ENCODE measurements around the gene IQSEC3.

The IQSEC3 gene

GRCh38 chr12:163406-163986, 96.9 kb downstream of the IQSEC3 start:
- Mint-ChIP-seq H3K4me3 (no peak overlapping the region), H3K9me3 (ENCODE audit: low read depth) (no peaks in the 10 kb centered on the region), H3K36me3 (no peaks in the 10 kb centered on the region), H3K4me1 (ENCODE audit: low read depth) (peaks cover 2% of the 10 kb centered on the region), H3K27ac (no peak overlapping the region), H3K27me3 (peaks cover 2% of the 10 kb centered on the region)

GRCh38 chr12:164207-164606, 97.6 kb downstream of the IQSEC3 start:
- no peak overlapping the region for H3K4me3 Mint-ChIP-seq
- H3K9me3 Mint-ChIP-seq (ENCODE audit: low read depth): no peaks in the 10 kb centered on the region
- H3K27ac Mint-ChIP-seq: no peak overlapping the region
- peaks cover 2% of the 10 kb centered on the region for H3K27me3 Mint-ChIP-seq
- peaks cover 8% of the 10 kb centered on the region for H3K4me1 Mint-ChIP-seq (ENCODE audit: low read depth)
- H3K36me3 Mint-ChIP-seq: no peaks in the 10 kb centered on the region

DNA sequence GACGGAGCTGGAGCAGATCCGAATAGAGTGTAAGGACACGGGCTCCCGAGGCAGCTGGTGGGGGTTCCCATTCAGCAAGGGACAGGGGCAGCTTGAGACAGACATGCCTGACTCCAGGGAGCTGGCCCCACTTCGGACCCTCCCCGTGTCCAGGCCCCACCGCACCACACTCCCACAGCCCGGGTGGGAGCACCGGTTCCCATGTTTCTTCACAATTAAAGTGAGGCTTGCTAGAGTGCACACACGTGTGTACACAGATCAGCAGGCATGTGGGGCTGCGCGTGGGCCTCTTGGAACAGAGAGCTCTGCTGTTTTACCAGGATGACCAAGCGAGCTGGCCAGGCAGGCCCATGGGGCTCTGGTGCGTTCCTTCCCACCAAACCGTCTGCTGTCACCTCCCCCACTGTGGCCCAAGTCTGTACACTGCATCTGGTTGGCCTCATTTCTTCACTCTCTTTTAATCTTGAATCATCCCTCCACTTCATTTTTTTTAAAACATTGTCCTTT, 99.3 kb downstream of the IQSEC3 start:
- Mint-ChIP-seq H3K9me3 (ENCODE audit: low read depth) (no peaks in the 10 kb centered on the region), H3K27ac (no peak overlapping the region), H3K4me1 (ENCODE audit: low read depth) (peaks cover 16% of the 10 kb centered on the region), H3K4me3 (no peak overlapping the region), H3K36me3 (no peaks in the 10 kb centered on the region), H3K27me3 (peaks cover 2% of the 10 kb centered on the region)

DNA sequence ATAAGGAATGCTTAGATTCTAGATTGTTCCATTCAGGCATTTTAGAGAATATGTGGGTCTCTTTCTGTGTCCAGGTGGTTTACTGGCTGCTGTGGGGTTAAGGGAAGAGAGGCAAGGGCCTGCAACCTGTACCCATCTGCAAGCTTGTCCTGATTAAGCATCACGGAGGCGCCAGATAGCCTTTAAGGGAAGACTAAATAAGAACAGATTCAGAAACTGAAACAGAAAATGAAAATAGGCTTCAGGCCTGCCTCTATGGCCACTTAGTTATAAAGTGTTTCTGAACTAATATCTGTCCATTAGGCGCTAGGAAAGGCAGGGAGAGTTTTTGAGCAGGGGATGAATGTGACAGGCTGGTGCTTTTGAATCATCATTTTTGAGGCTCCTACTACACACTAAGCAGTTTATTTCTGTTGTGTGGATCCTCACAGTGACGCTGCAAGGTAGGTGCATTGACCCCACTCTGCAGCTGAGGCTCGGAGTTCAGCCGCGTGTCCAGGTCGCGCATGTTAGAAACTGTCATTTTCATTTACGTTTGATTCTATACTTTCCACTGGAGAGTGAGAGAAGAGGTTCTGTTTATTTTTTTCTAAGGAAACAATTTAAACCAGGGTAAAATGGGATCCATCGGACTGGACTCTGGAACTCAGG, 100.0 kb downstream of the IQSEC3 start:
- H3K36me3 Mint-ChIP-seq: no peaks in the 10 kb centered on the region
- H3K27me3 Mint-ChIP-seq: peaks cover 2% of the 10 kb centered on the region
- H3K27ac Mint-ChIP-seq: no peak overlapping the region
- H3K4me1 Mint-ChIP-seq (ENCODE audit: low read depth): peaks cover 16% of the 10 kb centered on the region
- no peak overlapping the region for H3K4me3 Mint-ChIP-seq
- H3K9me3 Mint-ChIP-seq (ENCODE audit: low read depth): no peaks in the 10 kb centered on the region

DNA sequence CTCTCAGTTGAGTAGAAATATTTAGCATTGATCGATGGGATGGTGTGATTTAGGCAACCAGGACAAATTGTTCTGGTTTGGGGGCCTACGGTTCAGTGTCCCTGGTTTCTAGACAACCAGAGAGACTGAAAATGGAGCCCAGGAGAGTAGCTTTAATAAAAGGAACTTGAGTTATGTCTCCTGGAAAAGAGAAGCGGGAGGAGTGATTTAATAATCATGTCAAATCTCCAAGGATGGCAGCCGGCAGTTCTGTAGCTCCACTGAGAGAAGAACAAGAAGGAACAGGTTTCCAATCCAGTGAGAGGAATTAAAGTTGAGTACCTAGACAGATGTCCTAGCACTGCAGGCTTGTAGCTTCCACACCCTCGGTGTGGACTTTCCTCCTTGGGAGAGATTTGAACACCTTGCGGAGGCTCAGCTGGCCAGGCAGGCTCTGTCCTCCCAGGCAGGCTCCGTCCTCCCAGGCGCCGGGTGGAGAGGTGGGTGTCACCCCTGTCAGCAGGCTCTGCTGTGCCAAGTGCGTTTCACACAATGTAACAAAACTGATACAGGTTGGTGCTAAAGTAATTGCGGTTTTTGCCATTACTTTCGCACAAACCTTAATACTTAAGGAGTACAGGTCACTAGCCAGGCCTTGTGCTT, 101.5 kb downstream of the IQSEC3 start:
- Mint-ChIP-seq H3K4me1 (ENCODE audit: low read depth) (peaks cover 16% of the 10 kb centered on the region), H3K27me3 (peaks cover 2% of the 10 kb centered on the region), H3K4me3 (no peak overlapping the region), H3K9me3 (ENCODE audit: low read depth) (no peaks in the 10 kb centered on the region), H3K36me3 (no peaks in the 10 kb centered on the region), H3K27ac (no peak overlapping the region)

GRCh38 chr12:168763-169525, 102.4 kb downstream of the IQSEC3 start:
- Mint-ChIP-seq H3K27ac (no peak overlapping the region), H3K9me3 (ENCODE audit: low read depth) (no peaks in the 10 kb centered on the region), H3K36me3 (no peaks in the 10 kb centered on the region), H3K27me3 (peaks cover 2% of the 10 kb centered on the region), H3K4me1 (ENCODE audit: low read depth) (peaks cover 16% of the 10 kb centered on the region), H3K4me3 (no peak overlapping the region)

GRCh38 chr12:169528-170370, 103.2 kb downstream of the IQSEC3 start:
- Mint-ChIP-seq H3K36me3 (no peaks in the 10 kb centered on the region), H3K27me3 (peaks cover 2% of the 10 kb centered on the region), H3K4me3 (no peak overlapping the region), H3K4me1 (ENCODE audit: low read depth) (peaks cover 16% of the 10 kb centered on the region), H3K27ac (no peak overlapping the region), H3K9me3 (ENCODE audit: low read depth) (no peaks in the 10 kb centered on the region)

- Mint-ChIP-seq H3K4me1 (ENCODE audit: low read depth) (peaks cover 16% of the 10 kb centered on the region), H3K9me3 (ENCODE audit: low read depth) (no peaks in the 10 kb centered on the region), H3K4me3 (no peak overlapping the region), H3K27ac (no peak overlapping the region), H3K36me3 (no peaks in the 10 kb centered on the region), H3K27me3 (peaks cover 2% of the 10 kb centered on the region)
Measured at GRCh38 chr12:170371-171225, 104.0 kb downstream of the IQSEC3 start.

DNA sequence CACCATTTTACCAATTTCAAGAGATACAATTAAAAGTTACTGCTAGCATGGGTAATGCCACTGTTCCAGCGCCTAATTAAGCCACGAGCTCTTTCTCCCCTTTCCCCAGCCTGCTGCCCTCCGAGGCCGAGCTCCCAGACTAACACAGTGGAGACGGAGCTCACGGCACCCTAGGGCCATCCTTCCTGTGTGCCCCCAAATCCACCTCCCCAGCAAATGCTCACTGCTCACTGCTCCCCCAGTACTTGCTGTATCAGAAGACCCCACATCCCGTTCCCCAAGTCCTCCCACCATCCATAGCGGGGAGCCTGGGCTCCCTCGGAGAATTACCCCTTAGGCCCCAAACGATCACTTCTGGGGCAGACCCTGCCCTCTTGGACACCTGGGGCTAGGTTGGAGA, 104.7 kb downstream of the IQSEC3 start:
- Mint-ChIP-seq H3K27ac (no peak overlapping the region), H3K36me3 (no peaks in the 10 kb centered on the region), H3K27me3 (peaks cover 2% of the 10 kb centered on the region), H3K4me1 (ENCODE audit: low read depth) (peaks cover 16% of the 10 kb centered on the region), H3K9me3 (ENCODE audit: low read depth) (no peaks in the 10 kb centered on the region), H3K4me3 (no peak overlapping the region)

DNA sequence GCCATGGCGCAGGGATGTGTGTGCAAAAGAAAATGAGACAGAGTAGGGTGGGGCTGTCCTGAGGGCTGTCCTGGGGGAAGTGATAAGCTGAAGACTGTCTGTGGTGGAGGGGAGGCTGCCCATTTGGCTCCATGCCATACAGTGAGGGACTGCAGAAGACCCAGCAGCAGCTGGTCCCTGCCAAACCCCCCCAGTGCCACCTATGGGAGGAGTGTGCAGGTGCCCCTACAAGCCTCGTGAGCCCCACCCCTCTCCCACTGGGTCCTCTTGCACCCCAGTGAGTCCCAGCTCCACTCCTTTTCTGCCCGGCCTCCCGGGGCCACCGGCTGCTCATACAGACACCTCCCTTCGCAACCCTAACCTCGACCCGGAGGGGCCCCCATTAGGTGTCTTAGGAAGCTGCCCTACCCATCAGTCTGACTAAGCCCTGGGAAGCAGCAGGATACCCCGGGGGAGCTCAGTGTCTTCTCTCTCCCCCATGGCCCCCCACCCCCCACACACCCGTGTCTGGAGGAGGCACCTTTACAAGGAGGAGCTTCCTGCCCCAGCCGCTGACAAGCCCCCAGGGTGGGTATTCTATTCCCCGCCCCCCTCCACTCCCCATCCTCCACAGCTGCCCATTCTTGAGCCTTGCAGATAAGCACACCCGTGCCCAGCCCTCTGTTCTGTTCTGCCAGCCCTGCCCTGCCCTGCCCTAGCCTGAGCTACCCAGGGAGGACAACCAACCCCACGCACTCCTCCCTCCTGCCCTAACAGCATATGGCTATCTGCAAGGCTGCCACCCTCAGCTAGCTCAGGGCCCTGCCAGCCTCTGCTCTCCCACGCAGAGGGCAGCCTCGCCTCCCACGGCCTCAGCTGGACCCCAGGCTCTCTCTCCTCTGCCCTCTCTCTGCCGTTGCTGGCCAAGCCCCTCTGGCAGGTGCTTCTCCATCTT, 105.4 kb downstream of the IQSEC3 start:
- peaks cover 16% of the 10 kb centered on the region for H3K4me1 Mint-ChIP-seq (ENCODE audit: low read depth)
- H3K36me3 Mint-ChIP-seq: no peaks in the 10 kb centered on the region
- H3K27ac Mint-ChIP-seq: no peak overlapping the region
- H3K4me3 Mint-ChIP-seq: no peak overlapping the region
- peaks cover 2% of the 10 kb centered on the region for H3K27me3 Mint-ChIP-seq
- no peaks in the 10 kb centered on the region for H3K9me3 Mint-ChIP-seq (ENCODE audit: low read depth)

DNA sequence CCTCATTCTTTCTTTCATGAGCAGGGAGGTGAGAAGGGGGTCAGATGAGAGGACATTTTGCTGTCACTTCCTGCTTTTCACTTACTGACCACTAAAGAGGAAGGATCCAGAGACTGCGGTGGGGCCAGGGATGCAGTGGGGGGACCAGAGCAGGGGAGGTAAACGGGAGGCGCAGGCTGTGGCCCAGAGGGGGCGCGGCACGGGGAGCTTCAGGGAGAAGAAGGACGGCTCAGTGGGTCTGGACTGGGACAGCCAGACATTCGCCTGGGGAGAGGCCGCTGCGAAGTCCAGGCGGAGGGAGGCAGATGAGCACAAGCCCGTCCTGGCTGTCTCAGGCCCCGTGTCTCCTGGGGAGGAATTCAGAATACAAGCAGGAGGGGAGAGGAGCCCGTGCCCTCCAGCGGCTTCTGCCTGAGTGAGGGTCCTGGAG, 106.2 kb downstream of the IQSEC3 start:
- no peaks in the 10 kb centered on the region for H3K9me3 Mint-ChIP-seq (ENCODE audit: low read depth)
- no peaks in the 10 kb centered on the region for H3K36me3 Mint-ChIP-seq
- no peaks in the 10 kb centered on the region for H3K27me3 Mint-ChIP-seq
- peaks cover 16% of the 10 kb centered on the region for H3K4me1 Mint-ChIP-seq (ENCODE audit: low read depth)
- no peak overlapping the region for H3K4me3 Mint-ChIP-seq
- no peak overlapping the region for H3K27ac Mint-ChIP-seq

GRCh38 chr12:174124-174523, 107.6 kb downstream of the IQSEC3 start:
- Mint-ChIP-seq H3K36me3 (no peaks in the 10 kb centered on the region), H3K4me1 (ENCODE audit: low read depth) (peaks cover 9% of the 10 kb centered on the region), H3K27ac (no peak overlapping the region), H3K27me3 (peaks cover 2% of the 10 kb centered on the region), H3K9me3 (ENCODE audit: low read depth) (no peaks in the 10 kb centered on the region), H3K4me3 (no peak overlapping the region)

GRCh38 chr12:174596-174995, 108.0 kb downstream of the IQSEC3 start:
- Mint-ChIP-seq H3K9me3 (ENCODE audit: low read depth) (no peaks in the 10 kb centered on the region), H3K4me3 (no peak overlapping the region), H3K27ac (no peak overlapping the region), H3K36me3 (no peaks in the 10 kb centered on the region), H3K4me1 (ENCODE audit: low read depth) (peaks cover 4% of the 10 kb centered on the region), H3K27me3 (peaks cover 2% of the 10 kb centered on the region)

All from activated naive CD8-positive, alpha-beta T cell (primary cell).